ENCODE measurements around the gene PLXNB2. TPM values are rescaled to one million over a fixed set of nuclear protein-coding genes. Genes with fewer than 3 reads are reported as not detected.
A peak's percentile ranks its signal among the peaks of the same experiment; 100 is the strongest.

The PLXNB2 gene
- total and polyA plus RNA-seq, 2 of the 4 experiments (the other 2 are of a cell fraction) = 73.1 to 202 TPM

GRCh38 chr22:50262460-50262911, 45.0 kb downstream of the PLXNB2 start:
- H3K27me3 ChIP-seq (ENCODE audit: control insufficient read depth, insufficient read depth, low read length) = no peaks in the 10 kb centered on the region
- WGBS, 2 experiments (ENCODE audit: extremely low coverage in 2 of 2, insufficient read length in 1 of 2) = no CpG with 5 or more reads among the region's 7 CpGs
- H2AK9ac ChIP-seq (replicated peaks; ENCODE audit: low read depth, low read length, poor library complexity) = peak overlapping the region; percentile 95
- no peaks in the 10 kb centered on the region for H3K9me3 ChIP-seq (ENCODE audit: control insufficient read depth, insufficient read depth, low read length)
- H3K36me3 ChIP-seq (ENCODE audit: control insufficient read depth, insufficient read depth, low read length) = peaks cover 4% of the 10 kb centered on the region; the same call in 1 of the 2 replicates
- H3K4me1 ChIP-seq (ENCODE audit: control insufficient read depth, insufficient read depth, low read length) = peaks cover 17% of the 10 kb centered on the region
- no peak for DNase-seq
- peak overlapping the region; percentile 86 for H3K4ac ChIP-seq (ENCODE audit: low read depth, low read length)
- no peak overlapping the region for H3K23ac ChIP-seq (ENCODE audit: low read depth, low read length)
- H3K14ac ChIP-seq (replicated peaks; ENCODE audit: low read depth, low read length) = no peak overlapping the region
- TF ChIP-seq ELK1 (IDR thresholded peaks at IDR 0.05; ENCODE audit: borderline replicate concordance, low read depth, low read length) (no peak), USF2 (IDR thresholded peaks at IDR 0.05; ENCODE audit: low read depth, low read length) (no peak), RCOR1 (IDR thresholded peaks at IDR 0.05; ENCODE audit: insufficient replicate concordance, low read length) (no peak), BHLHE40 (IDR thresholded peaks at IDR 0.05; ENCODE audit: low read depth, low read length) (no peak), CHD1 (IDR thresholded peaks at IDR 0.05; ENCODE audit: low read depth, low read length) (no peak), RFX5 (IDR thresholded peaks at IDR 0.05; ENCODE audit: low read depth, low read length) (no peak), MXI1 (IDR thresholded peaks at IDR 0.05; ENCODE audit: borderline replicate concordance, low read depth, low read length) (no peak), FOS (IDR thresholded peaks at IDR 0.05; ENCODE audit: low read depth, low read length) (no peak), MAFK (IDR thresholded peaks at IDR 0.05; ENCODE audit: low read depth, low read length) (no peak), MAZ (IDR thresholded peaks at IDR 0.05; ENCODE audit: borderline replicate concordance, low read depth, low read length) (no peak), RAD21 (IDR thresholded peaks at IDR 0.05; ENCODE audit: low read length) (no peak), SMC3 (IDR thresholded peaks at IDR 0.05; ENCODE audit: low read depth, low read length) (no peak), CEBPB (IDR thresholded peaks at IDR 0.05; ENCODE audit: low read depth, low read length) (no peak), POLR2A (IDR thresholded peaks at IDR 0.05; ENCODE audit: low read depth, low read length) (no peak), NFE2L2 (IDR thresholded peaks at IDR 0.05; ENCODE audit: low read depth, low read length) (no peak)
- TF ChIP-seq, protein P1, sequence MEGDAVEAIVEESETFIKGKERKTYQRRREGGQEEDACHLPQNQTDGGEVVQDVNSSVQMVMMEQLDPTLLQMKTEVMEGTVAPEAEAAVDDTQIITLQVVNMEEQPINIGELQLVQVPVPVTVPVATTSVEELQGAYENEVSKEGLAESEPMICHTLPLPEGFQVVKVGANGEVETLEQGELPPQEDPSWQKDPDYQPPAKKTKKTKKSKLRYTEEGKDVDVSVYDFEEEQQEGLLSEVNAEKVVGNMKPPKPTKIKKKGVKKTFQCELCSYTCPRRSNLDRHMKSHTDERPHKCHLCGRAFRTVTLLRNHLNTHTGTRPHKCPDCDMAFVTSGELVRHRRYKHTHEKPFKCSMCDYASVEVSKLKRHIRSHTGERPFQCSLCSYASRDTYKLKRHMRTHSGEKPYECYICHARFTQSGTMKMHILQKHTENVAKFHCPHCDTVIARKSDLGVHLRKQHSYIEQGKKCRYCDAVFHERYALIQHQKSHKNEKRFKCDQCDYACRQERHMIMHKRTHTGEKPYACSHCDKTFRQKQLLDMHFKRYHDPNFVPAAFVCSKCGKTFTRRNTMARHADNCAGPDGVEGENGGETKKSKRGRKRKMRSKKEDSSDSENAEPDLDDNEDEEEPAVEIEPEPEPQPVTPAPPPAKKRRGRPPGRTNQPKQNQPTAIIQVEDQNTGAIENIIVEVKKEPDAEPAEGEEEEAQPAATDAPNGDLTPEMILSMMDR (conservative IDR thresholded peaks at IDR 0.05; ENCODE audit: low read depth, low read length) = no peak
- no peak overlapping the region for H3K27ac ChIP-seq (ENCODE audit: insufficient read depth, low read length)
- no peak overlapping the region for H3K56ac ChIP-seq (ENCODE audit: extremely low read depth, insufficient read depth, low read length)
- no peak overlapping the region for H2BK20ac ChIP-seq (ENCODE audit: low read depth, low read length)
- intact Hi-C loops (cut with micrococcal nuclease) = no loop called here
- H4K5ac ChIP-seq (ENCODE audit: low read depth, low read length) = no peak overlapping the region
- peaks cover 9 to 38% of the 10 kb centered on the region in 2 experiments; a peak in 3 of 4 replicates for H3K79me1 ChIP-seq (ENCODE audit: low read depth in 1 of 2, low read length in 2 of 2)
- H3K4me2 ChIP-seq (ENCODE audit: low read depth, low read length) = no peak overlapping the region
- no peak for ATAC-seq (ENCODE audit: low read depth)
- H3K18ac ChIP-seq (ENCODE audit: low read depth, low read length) = no peak overlapping the region
- no peak overlapping the region for H3K9ac ChIP-seq (ENCODE audit: low read depth, low read length)
- H3K9me1 ChIP-seq (ENCODE audit: insufficient read depth, low read length) = peaks cover 4% of the 10 kb centered on the region; the same call in 1 of the 2 replicates
- ChIA-PET CTCF (no interaction called here), POLR2A (ENCODE audit: unreplicated experiment) (no interaction called here)
- no peak overlapping the region for H2BK120ac ChIP-seq (ENCODE audit: low read depth, low read length)
- dilution Hi-C loops (cut with HindIII; ENCODE audit: low sequenced_read_pairs, unreplicated experiment) = no loop called here
- H2BK5ac ChIP-seq (ENCODE audit: low read depth, low read length, poor library complexity, severe bottlenecking) = peak overlapping the region; percentile 8
- in situ Hi-C loops (cut with MboI; ENCODE audit: low sequenced_read_pairs) = no loop called here
- H4K91ac ChIP-seq (ENCODE audit: insufficient read depth, low read depth, low read length) = peak overlapping the region; percentile 47; the same call in 1 of the 2 replicates
- no TSS peak for BruUV-seq (replicated peaks)
- peak overlapping the region in 1 of 2 experiments; percentile 25; a peak in 1 of 4 replicates for H4K8ac ChIP-seq (ENCODE audit: low read depth in 2 of 2, low read length in 2 of 2)
- H2AK5ac ChIP-seq (ENCODE audit: low read depth, low read length) = peak overlapping the region; percentile 96
- peaks cover 24% of the 10 kb centered on the region for H4K20me1 ChIP-seq (ENCODE audit: insufficient read depth, low read length)
- H3K4me3 ChIP-seq (ENCODE audit: insufficient read depth, low read depth, low read length) = no peak overlapping the region
- no peak overlapping the region for H2BK15ac ChIP-seq (ENCODE audit: low read depth, low read length)
- peak overlapping the region; percentile 63 for H2AFZ ChIP-seq (replicated peaks; ENCODE audit: low read length, poor library complexity)
